ENCODE measurements around the gene NUDT21. TPM values are rescaled to one million over a fixed set of nuclear protein-coding genes. Genes with fewer than 3 reads are reported as not detected.

NUDT21 gene
- total and polyA plus RNA-seq, 2 experiments from 2014 or later: 47.8 to 57.0 TPM

Other genes starting within 250 kb of the NUDT21 start
- 205 and 212 TPM in 2 replicates for gene AMFR, start 25.8 kb downstream of the NUDT21 start, total RNA-seq (2014; rRNA removed; shearing (Covaris generic))
- 26.6 and 27.3 TPM in 2 replicates for gene AMFR, start 25.8 kb downstream of the NUDT21 start, polyA plus RNA-seq (2016; fragmentation: Nextera tagmentation; extraction: Ambion mirVana)
- gene OGFOD1, start 222 bp upstream of the NUDT21 start, total RNA-seq (2014; rRNA removed; shearing (Covaris generic)): 59.1 and 70.8 TPM in 2 replicates
- gene OGFOD1, start 222 bp upstream of the NUDT21 start, polyA plus RNA-seq (2016; fragmentation: Nextera tagmentation; extraction: Ambion mirVana): 97.6 and 101 TPM in 2 replicates
- 45.4 and 72.3 TPM in 2 replicates for gene BBS2, start 68.7 kb upstream of the NUDT21 start, total RNA-seq (2014; rRNA removed; shearing (Covaris generic))
- 66.2 and 73.1 TPM in 2 replicates for gene BBS2, start 68.7 kb upstream of the NUDT21 start, polyA plus RNA-seq (2016; fragmentation: Nextera tagmentation; extraction: Ambion mirVana)
- gene MT4, start 113.7 kb upstream of the NUDT21 start, total RNA-seq (2014; rRNA removed; shearing (Covaris generic)): not detected in 2 replicates
- not detected in 2 replicates for gene MT4, start 113.7 kb upstream of the NUDT21 start, polyA plus RNA-seq (2016; fragmentation: Nextera tagmentation; extraction: Ambion mirVana)
- not detected in 2 replicates for gene MT3, start 138.2 kb upstream of the NUDT21 start, total RNA-seq (2014; rRNA removed; shearing (Covaris generic))
- not detected in 2 replicates for gene MT3, start 138.2 kb upstream of the NUDT21 start, polyA plus RNA-seq (2016; fragmentation: Nextera tagmentation; extraction: Ambion mirVana)
- gene MT2A, start 157.3 kb upstream of the NUDT21 start, total RNA-seq (2014; rRNA removed; shearing (Covaris generic)): 109 and 211 TPM in 2 replicates
- gene MT2A, start 157.3 kb upstream of the NUDT21 start, polyA plus RNA-seq (2016; fragmentation: Nextera tagmentation; extraction: Ambion mirVana): 3,414 and 3,441 TPM in 2 replicates
- 178 TPM in 2 replicates for gene MT1E, start 174.4 kb upstream of the NUDT21 start, total RNA-seq (2014; rRNA removed; shearing (Covaris generic))
- gene MT1E, start 174.4 kb upstream of the NUDT21 start, polyA plus RNA-seq (2016; fragmentation: Nextera tagmentation; extraction: Ambion mirVana): 329 and 352 TPM in 2 replicates
- gene MT1M, start 181.3 kb upstream of the NUDT21 start, total RNA-seq (2014; rRNA removed; shearing (Covaris generic)): 3.8 and 8.2 TPM in 2 replicates
- 15.2 and 20.1 TPM in 2 replicates for gene MT1M, start 181.3 kb upstream of the NUDT21 start, polyA plus RNA-seq (2016; fragmentation: Nextera tagmentation; extraction: Ambion mirVana)
- not detected in 2 replicates for gene MT1A, start 187.3 kb upstream of the NUDT21 start, total RNA-seq (2014; rRNA removed; shearing (Covaris generic))
- 2.3 and 3.3 TPM in 2 replicates for gene MT1A, start 187.3 kb upstream of the NUDT21 start, polyA plus RNA-seq (2016; fragmentation: Nextera tagmentation; extraction: Ambion mirVana)
- gene MT1B, start 200.6 kb upstream of the NUDT21 start, total RNA-seq (2014; rRNA removed; shearing (Covaris generic)): not detected in 2 replicates
- not detected in 2 replicates for gene MT1B, start 200.6 kb upstream of the NUDT21 start, polyA plus RNA-seq (2016; fragmentation: Nextera tagmentation; extraction: Ambion mirVana)
- gene MT1F, start 206.6 kb upstream of the NUDT21 start, total RNA-seq (2014; rRNA removed; shearing (Covaris generic)): 1.1 TPM in 1 of 2 replicates, not detected in the other
- gene MT1F, start 206.6 kb upstream of the NUDT21 start, polyA plus RNA-seq (2016; fragmentation: Nextera tagmentation; extraction: Ambion mirVana): 4.5 and 5.4 TPM in 2 replicates
- not detected in 2 replicates for gene MT1G, start 216.7 kb upstream of the NUDT21 start, total RNA-seq (2014; rRNA removed; shearing (Covaris generic))
- gene MT1G, start 216.7 kb upstream of the NUDT21 start, polyA plus RNA-seq (2016; fragmentation: Nextera tagmentation; extraction: Ambion mirVana): 3.3 and 4.4 TPM in 2 replicates
- not detected in 2 replicates for gene MT1H, start 218.5 kb upstream of the NUDT21 start, total RNA-seq (2014; rRNA removed; shearing (Covaris generic))
- not detected in 2 replicates for gene MT1H, start 218.5 kb upstream of the NUDT21 start, polyA plus RNA-seq (2016; fragmentation: Nextera tagmentation; extraction: Ambion mirVana)
- gene MT1X, start 231.1 kb upstream of the NUDT21 start, total RNA-seq (2014; rRNA removed; shearing (Covaris generic)): 26.2 and 113 TPM in 2 replicates
- 126 and 146 TPM in 2 replicates for gene MT1X, start 231.1 kb upstream of the NUDT21 start, polyA plus RNA-seq (2016; fragmentation: Nextera tagmentation; extraction: Ambion mirVana)

Measured in GM23248 (cell line).